ENCODE results near the gene COQ5. TPM values are rescaled to one million over a fixed set of nuclear protein-coding genes. Genes with fewer than 3 reads are reported as not detected.

COQ5 gene
- total RNA-seq, 1 experiment from 2014 or later, result 41.2 TPM

GRCh38 chr12:120483621-120484020, 45.3 kb downstream of the COQ5 start:
- no peak overlapping the region for H3K4me3 ChIP-seq (ENCODE audit: low read length)
- no peaks in the 10 kb centered on the region for H3K27me3 ChIP-seq (ENCODE audit: low read length)
- CTCF ChIA-PET, result no interaction called here
- H3K79me2 ChIP-seq (ENCODE audit: low read length), result no peaks in the 10 kb centered on the region
- no peaks in the 10 kb centered on the region for H3K9me2 ChIP-seq (replicated peaks; ENCODE audit: low read length)
- intact Hi-C loops (cut with micrococcal nuclease), result no loop called here
- H2AFZ ChIP-seq (ENCODE audit: low read length), result no peak overlapping the region
- H3K9me3 ChIP-seq (ENCODE audit: low read length), result no peaks in the 10 kb centered on the region
- no peak overlapping the region for H3K9ac ChIP-seq (ENCODE audit: low read length)
- H3K36me3 ChIP-seq (ENCODE audit: low read depth, low read length), result no peaks in the 10 kb centered on the region
- no peaks in the 10 kb centered on the region for H3F3A ChIP-seq (ENCODE audit: low read length, unreplicated experiment)
- no peaks in the 10 kb centered on the region for H4K20me1 ChIP-seq (ENCODE audit: low read length)
- no peak overlapping the region for H3K27ac ChIP-seq (ENCODE audit: low read length)
- POLR2A ChIA-PET (ENCODE audit: unreplicated experiment), result no interaction called here
- no TSS peak for BruUV-seq (replicated peaks)
- no peak for TF ChIP-seq EZH2phosphoT487 (IDR thresholded peaks at IDR 0.05; ENCODE audit: borderline replicate concordance, low read length)
- DNase-seq (no peak), ATAC-seq (no peak)
- no peak overlapping the region for H3K4me2 ChIP-seq (ENCODE audit: low read length)
- H3K4me1 ChIP-seq (ENCODE audit: insufficient read depth, low read length), result peaks cover 10% of the 10 kb centered on the region

- ATAC-seq (peak; percentile 92), DNase-seq (peak; percentile 32)
- ChIA-PET POLR2A (ENCODE audit: unreplicated experiment) (no interaction called here), CTCF (no interaction called here)
- H3K9ac ChIP-seq (ENCODE audit: low read length), result no peak overlapping the region
- no peaks in the 10 kb centered on the region for H3K27me3 ChIP-seq (ENCODE audit: low read length)
- BruUV-seq (replicated peaks), result no TSS peak
- intact Hi-C loops (cut with micrococcal nuclease), result no loop called here
- H3K36me3 ChIP-seq (ENCODE audit: low read depth, low read length), result no peaks in the 10 kb centered on the region
- H4K20me1 ChIP-seq (ENCODE audit: low read length), result no peaks in the 10 kb centered on the region
- no peak overlapping the region for H2AFZ ChIP-seq (ENCODE audit: low read length)
- H3K9me2 ChIP-seq (replicated peaks; ENCODE audit: low read length), result no peaks in the 10 kb centered on the region
- no peaks in the 10 kb centered on the region for H3K9me3 ChIP-seq (ENCODE audit: low read length)
- no peak overlapping the region for H3K4me2 ChIP-seq (ENCODE audit: low read length)
- no peak overlapping the region for H3K27ac ChIP-seq (ENCODE audit: low read length)
- H3K79me2 ChIP-seq (ENCODE audit: low read length), result no peaks in the 10 kb centered on the region
- H3K4me3 ChIP-seq (ENCODE audit: low read length), result no peak overlapping the region
- H3K4me1 ChIP-seq (ENCODE audit: insufficient read depth, low read length), result peaks cover 9% of the 10 kb centered on the region
- no peaks in the 10 kb centered on the region for H3F3A ChIP-seq (ENCODE audit: low read length, unreplicated experiment)
- TF ChIP-seq EZH2 (IDR thresholded peaks at IDR 0.05; ENCODE audit: low read length, unreplicated experiment), result no peak
- TF ChIP-seq EZH2phosphoT487 (IDR thresholded peaks at IDR 0.05; ENCODE audit: borderline replicate concordance, low read length), result no peak
- no peak for TF ChIP-seq CTCF (conservative IDR thresholded peaks at IDR 0.05; ENCODE audit: low read depth, low read length)
These were observed 47.8 kb downstream of the COQ5 start for GRCh38 chr12:120481022-120481767.

- Histone ChIP-seq H4K20me1 (ENCODE audit: low read length) (no peaks in the 10 kb centered on the region), H3K27ac (ENCODE audit: low read length) (no peak overlapping the region), H3K79me2 (ENCODE audit: low read length) (peaks cover 8% of the 10 kb centered on the region), H2AFZ (ENCODE audit: low read length) (no peak overlapping the region), H3K9ac (ENCODE audit: low read length) (no peak overlapping the region), H3K36me3 (ENCODE audit: low read depth, low read length) (no peaks in the 10 kb centered on the region), H3K9me2 (replicated peaks; ENCODE audit: low read length) (no peaks in the 10 kb centered on the region), H3F3A (ENCODE audit: low read length, unreplicated experiment) (no peaks in the 10 kb centered on the region), H3K4me1 (ENCODE audit: insufficient read depth, low read length) (peaks cover 19% of the 10 kb centered on the region), H3K4me3 (ENCODE audit: low read length) (no peak overlapping the region), H3K4me2 (ENCODE audit: low read length) (no peak overlapping the region), H3K27me3 (ENCODE audit: low read length) (no peaks in the 10 kb centered on the region), H3K9me3 (ENCODE audit: low read length) (no peaks in the 10 kb centered on the region)
- DNase-seq (no peak), ATAC-seq (peak; percentile 19; the same call in 1 of the 2 replicates)
- ChIA-PET POLR2A (ENCODE audit: unreplicated experiment) (no interaction called here), CTCF (no interaction called here)
- intact Hi-C loops (cut with micrococcal nuclease), result no loop called here
- TF ChIP-seq EZH2 (IDR thresholded peaks at IDR 0.05; ENCODE audit: low read length, unreplicated experiment) (no peak), CTCF (conservative IDR thresholded peaks at IDR 0.05; ENCODE audit: low read depth, low read length) (no peak), EZH2phosphoT487 (IDR thresholded peaks at IDR 0.05; ENCODE audit: borderline replicate concordance, low read length) (no peak)
- BruUV-seq (replicated peaks), result no TSS peak
These were observed 48.7 kb downstream of the COQ5 start for GRCh38 chr12:120480211-120480610.

Data from PC-3 (cell line).